ENCODE results near the gene SH2D1B. TPM values are rescaled to one million over a fixed set of nuclear protein-coding genes. Genes with fewer than 3 reads are reported as not detected.

The SH2D1B gene
- total RNA-seq, 2 experiments from 2014 or later: not detected

DNA sequence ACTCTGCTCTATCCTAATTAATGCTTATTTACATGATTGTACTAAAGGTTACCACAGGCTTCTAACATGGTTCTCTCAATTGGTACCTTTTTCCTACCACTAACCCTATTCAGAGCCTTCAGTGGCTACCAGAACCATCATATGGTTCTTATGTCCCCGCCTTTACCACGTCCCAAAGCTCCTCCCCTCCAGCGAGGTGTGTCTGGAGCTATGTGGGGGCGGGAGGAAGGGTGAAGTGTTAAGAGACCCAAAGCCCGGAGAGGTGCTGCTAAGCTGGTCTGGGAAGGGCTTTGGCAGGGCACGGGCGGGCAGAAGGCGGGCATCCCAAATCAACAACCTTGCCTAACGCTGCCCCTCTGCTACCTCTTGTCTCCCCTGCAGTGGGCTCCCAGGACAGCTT, 45.3 kb downstream of the SH2D1B start:
- Mint-ChIP-seq H3K27me3 (no peaks in the 10 kb centered on the region), H3K4me1 (no peaks in the 10 kb centered on the region), H3K4me3 (no peak overlapping the region), H3K36me3 (ENCODE audit: low read depth) (no peaks in the 10 kb centered on the region), H3K9me3 (ENCODE audit: low read depth) (no peaks in the 10 kb centered on the region), H3K27ac (no peak overlapping the region)
- no peak for ATAC-seq
- ChIA-PET CTCF (interaction anchor here (0.9 to 1.4 kb wide), 3 partner anchors 9 to 111 kb away, joined by 3 to 6 read pairs (median 4); no protein-coding TSS in a partner anchor), POLR2A (no interaction called here)
- intact Hi-C loops (cut with DNase I, micrococcal nuclease): no loop called here
- no peak for DNase-seq

DNA sequence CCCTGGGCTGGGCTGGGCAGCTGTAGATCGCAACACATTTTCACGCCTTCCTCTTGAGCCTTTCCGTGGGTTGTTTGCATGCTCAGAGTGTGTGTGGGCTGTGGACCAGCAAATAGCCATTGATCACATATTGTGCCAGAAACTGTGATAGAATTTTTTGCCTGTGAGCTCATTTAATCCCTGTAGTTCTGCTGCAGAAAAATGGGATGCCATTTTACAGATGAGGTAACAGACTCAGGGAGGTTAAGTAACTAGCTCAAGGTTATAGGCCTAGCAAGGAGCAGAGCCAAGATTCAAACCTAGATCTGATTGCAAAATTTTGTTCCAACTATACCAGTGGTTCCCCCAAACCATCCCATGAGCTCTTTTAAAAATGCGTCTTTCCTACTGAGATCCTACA, 45.8 kb downstream of the SH2D1B start:
- DNase-seq (no peak), ATAC-seq (no peak)
- no peaks in the 10 kb centered on the region for H3K27me3 Mint-ChIP-seq
- CTCF ChIA-PET: interaction anchor here (0.9 to 1.4 kb wide), 4 partner anchors 9 to 111 kb away, joined by 3 to 6 read pairs (median 4); no protein-coding TSS in a partner anchor
- POLR2A ChIA-PET: no interaction called here
- intact Hi-C loops (cut with DNase I, micrococcal nuclease): no loop called here
- no peak overlapping the region for H3K27ac Mint-ChIP-seq
- no peaks in the 10 kb centered on the region for H3K36me3 Mint-ChIP-seq (ENCODE audit: low read depth)
- H3K4me1 Mint-ChIP-seq: no peaks in the 10 kb centered on the region
- no peak overlapping the region for H3K4me3 Mint-ChIP-seq
- H3K9me3 Mint-ChIP-seq (ENCODE audit: low read depth): no peaks in the 10 kb centered on the region

DNA sequence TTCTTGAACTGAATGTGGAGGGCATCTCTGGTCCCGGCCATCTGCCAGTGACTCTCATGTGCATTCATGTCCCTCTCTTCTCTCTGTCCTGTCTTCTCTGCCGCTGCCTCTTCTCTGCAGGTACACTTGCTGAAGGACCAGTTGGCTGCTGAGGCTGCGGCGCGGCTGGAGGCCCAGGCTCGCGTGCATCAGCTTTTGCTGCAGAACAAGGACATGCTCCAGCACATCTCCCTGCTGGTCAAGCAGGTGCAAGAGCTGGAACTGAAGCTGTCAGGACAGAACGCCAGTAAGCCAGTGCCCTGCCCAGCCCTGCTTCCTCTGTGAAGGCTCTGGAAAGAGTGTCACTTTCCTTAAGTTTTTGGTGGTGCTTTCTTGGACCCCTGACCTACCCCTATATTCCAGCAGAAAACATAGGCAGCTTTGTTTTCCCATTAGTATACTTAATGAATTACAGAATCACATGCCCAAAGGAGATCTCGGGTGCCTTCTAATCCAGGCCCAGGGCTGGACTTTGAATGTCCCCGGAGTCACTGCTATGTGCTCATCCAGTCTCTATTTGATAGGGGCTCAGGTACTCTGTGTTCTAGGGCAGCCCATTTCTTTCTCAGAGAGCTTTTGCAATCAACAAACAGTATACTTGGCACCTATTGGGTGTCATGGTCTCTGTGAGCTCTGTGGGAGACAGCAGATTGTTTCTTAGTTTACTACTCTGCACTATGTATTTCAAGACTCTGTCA, 46.5 kb downstream of the SH2D1B start:
- H3K4me1 Mint-ChIP-seq: no peaks in the 10 kb centered on the region
- ChIA-PET CTCF (interaction anchor here (0.9 to 1.4 kb wide), 5 partner anchors 8 to 110 kb away, joined by 3 to 6 read pairs (median 4); no protein-coding TSS in a partner anchor), POLR2A (no interaction called here)
- DNase-seq: no peak
- intact Hi-C loops (cut with DNase I, micrococcal nuclease): no loop called here
- ATAC-seq: no peak
- no peaks in the 10 kb centered on the region for H3K9me3 Mint-ChIP-seq (ENCODE audit: low read depth)
- no peak overlapping the region for H3K4me3 Mint-ChIP-seq
- H3K27me3 Mint-ChIP-seq: no peaks in the 10 kb centered on the region
- no peaks in the 10 kb centered on the region for H3K36me3 Mint-ChIP-seq (ENCODE audit: low read depth)
- no peak overlapping the region for H3K27ac Mint-ChIP-seq

DNA sequence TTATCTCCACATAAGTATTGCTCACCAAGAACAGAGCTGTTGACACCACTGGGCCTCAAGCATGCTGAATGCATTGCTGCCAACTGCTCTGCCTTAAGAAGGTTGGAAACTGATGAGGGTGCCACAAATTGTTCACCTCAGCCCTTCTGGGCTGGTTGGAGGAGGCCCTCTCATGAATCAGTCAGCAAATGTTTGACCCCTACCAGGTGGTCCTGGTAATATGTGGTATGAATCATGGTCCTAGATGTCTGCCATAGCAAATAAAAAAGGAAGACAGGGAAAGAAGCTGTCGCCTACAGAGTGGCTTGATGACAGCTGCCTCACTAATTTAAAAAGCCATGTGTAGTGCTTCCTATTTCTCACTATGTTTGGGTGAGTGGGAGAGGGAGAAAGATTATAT, 47.4 kb downstream of the SH2D1B start:
- Mint-ChIP-seq H3K27ac (no peak overlapping the region), H3K4me1 (no peaks in the 10 kb centered on the region), H3K27me3 (no peaks in the 10 kb centered on the region), H3K36me3 (ENCODE audit: low read depth) (no peaks in the 10 kb centered on the region), H3K4me3 (no peak overlapping the region), H3K9me3 (ENCODE audit: low read depth) (no peaks in the 10 kb centered on the region)
- ATAC-seq: no peak
- DNase-seq: no peak
- intact Hi-C loops (cut with DNase I, micrococcal nuclease): no loop called here
- POLR2A ChIA-PET: no interaction called here
- CTCF ChIA-PET: interaction anchor here (0.6 kb wide), 1 partner anchor 206 kb away, joined by 4 read pairs; no protein-coding TSS in a partner anchor

DNA sequence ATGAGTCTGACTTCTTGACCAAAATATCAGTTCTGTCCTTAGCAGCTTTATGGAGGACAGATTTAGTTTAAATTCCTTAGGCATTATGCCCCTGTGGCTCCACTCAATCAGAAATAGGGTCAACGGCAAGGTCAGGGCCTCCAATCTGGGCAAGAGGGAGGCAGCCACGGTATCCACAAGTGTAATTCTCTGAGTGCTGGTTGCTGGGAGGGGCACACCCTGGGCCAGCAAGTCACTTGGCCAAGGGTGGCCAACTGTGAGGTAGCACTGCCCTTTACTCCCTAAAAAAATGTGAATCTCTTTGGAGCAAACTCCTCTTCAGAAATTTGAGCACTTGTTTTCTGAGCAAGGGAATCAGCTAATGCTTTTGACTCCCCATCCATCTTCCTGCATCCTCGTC, 48.1 kb downstream of the SH2D1B start:
- ChIA-PET CTCF (interaction anchor here (1.0 kb wide), 1 partner anchor 25 kb away, joined by 3 read pairs; no protein-coding TSS in a partner anchor), POLR2A (no interaction called here)
- no peaks in the 10 kb centered on the region for H3K27me3 Mint-ChIP-seq

DNA sequence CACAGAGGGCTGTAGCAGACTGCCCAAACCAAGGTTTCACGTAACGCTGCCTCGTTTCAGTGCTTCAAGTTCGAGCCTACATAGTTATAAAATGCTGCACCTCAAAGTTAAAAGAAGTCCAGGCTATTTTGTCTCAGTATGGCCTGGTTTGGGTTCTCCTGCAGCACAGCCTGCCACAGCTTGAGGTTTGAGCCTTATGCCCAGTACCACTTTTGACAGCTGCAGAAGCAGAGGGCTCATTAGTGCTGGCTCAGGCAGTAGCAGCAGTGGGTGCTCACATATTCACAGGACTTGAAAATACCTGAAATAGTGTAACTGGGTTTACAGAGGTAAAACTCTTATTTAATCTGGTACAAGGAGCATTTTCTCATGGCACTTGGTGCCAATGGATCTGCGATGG, 50.6 kb downstream of the SH2D1B start:
- POLR2A ChIA-PET: no interaction called here
- intact Hi-C loops (cut with DNase I, micrococcal nuclease): no loop called here
- Mint-ChIP-seq H3K27ac (no peak overlapping the region), H3K4me1 (no peaks in the 10 kb centered on the region), H3K9me3 (ENCODE audit: low read depth) (no peaks in the 10 kb centered on the region), H3K4me3 (no peak overlapping the region), H3K36me3 (ENCODE audit: low read depth) (no peaks in the 10 kb centered on the region), H3K27me3 (no peaks in the 10 kb centered on the region)
- ATAC-seq (no peak), DNase-seq (no peak)
- CTCF ChIA-PET: no interaction called here

More for the DNA sequence above, 48.1 kb downstream of the SH2D1B start:
- no peak for ATAC-seq
- Mint-ChIP-seq H3K4me3 (no peak overlapping the region), H3K9me3 (ENCODE audit: low read depth) (no peaks in the 10 kb centered on the region), H3K36me3 (ENCODE audit: low read depth) (no peaks in the 10 kb centered on the region), H3K4me1 (no peaks in the 10 kb centered on the region), H3K27ac (no peak overlapping the region)
- intact Hi-C loops (cut with DNase I, micrococcal nuclease): no loop called here
- DNase-seq: no peak

DNA sequence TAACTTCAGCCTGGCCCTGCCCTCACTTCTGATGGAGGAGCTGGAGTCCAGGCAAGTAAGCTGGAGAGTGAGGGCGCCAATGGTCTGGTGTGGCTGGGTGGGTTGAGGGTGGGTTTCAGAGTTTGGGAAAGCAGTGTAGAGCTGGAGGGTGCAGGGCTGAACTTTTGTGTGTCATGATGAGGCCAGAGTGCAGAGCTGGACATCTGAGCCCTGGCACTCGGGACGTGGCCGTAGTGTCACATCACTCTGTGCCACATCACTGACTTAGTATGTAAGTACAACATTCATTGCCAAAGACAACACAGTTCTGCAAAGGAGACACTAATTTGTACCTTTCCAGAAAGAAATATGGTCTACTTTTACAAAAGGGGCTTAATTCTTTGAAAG, 51.1 kb downstream of the SH2D1B start:
- ATAC-seq (no peak), DNase-seq (no peak)
- Mint-ChIP-seq H3K4me3 (no peak overlapping the region), H3K27me3 (no peaks in the 10 kb centered on the region), H3K4me1 (no peaks in the 10 kb centered on the region), H3K36me3 (ENCODE audit: low read depth) (no peaks in the 10 kb centered on the region), H3K27ac (no peak overlapping the region), H3K9me3 (ENCODE audit: low read depth) (no peaks in the 10 kb centered on the region)
- intact Hi-C loops (cut with DNase I, micrococcal nuclease): no loop called here
- CTCF ChIA-PET: no interaction called here
- POLR2A ChIA-PET: no interaction called here

DNA sequence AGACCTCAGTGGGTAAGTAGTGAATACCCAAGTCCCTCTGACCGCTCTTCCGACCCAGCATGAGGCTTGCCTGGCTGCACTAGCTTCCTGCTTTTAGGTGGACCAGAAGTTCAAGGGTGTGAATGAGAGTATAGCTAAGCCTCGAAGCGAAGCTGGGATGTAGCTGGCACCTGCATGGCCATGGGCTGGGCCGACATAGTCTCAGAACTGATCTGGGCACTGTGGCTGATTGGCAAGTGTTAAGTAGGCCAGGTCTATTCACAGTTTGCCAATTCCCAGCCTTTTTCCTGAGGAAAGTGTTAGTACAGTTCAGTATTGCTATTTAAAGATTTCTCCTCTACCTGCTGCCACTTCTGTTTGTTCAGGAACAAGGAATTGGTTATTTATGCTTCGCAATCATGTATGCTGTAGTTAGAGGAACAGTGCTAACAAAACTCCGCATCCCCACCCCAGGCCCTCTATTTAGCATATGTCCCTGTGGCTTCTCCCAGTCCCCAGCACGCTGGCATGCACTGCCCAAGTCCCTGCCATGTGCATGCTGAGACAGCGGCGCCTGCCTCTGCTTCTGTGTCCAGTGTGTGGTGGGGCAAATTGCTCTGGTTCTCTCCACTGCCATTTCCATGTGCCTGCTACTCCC, 51.6 kb downstream of the SH2D1B start:
- ChIA-PET POLR2A (no interaction called here), CTCF (interaction anchor here (0.6 kb wide), 1 partner anchor 197 kb away, joined by 3 read pairs; no protein-coding TSS in a partner anchor)
- no peak for DNase-seq
- ATAC-seq: no peak
- Mint-ChIP-seq H3K4me3 (no peak overlapping the region), H3K9me3 (ENCODE audit: low read depth) (no peaks in the 10 kb centered on the region), H3K36me3 (ENCODE audit: low read depth) (no peaks in the 10 kb centered on the region), H3K27ac (no peak overlapping the region), H3K4me1 (no peaks in the 10 kb centered on the region), H3K27me3 (no peaks in the 10 kb centered on the region)
- intact Hi-C loops (cut with DNase I, micrococcal nuclease): no loop called here

DNA sequence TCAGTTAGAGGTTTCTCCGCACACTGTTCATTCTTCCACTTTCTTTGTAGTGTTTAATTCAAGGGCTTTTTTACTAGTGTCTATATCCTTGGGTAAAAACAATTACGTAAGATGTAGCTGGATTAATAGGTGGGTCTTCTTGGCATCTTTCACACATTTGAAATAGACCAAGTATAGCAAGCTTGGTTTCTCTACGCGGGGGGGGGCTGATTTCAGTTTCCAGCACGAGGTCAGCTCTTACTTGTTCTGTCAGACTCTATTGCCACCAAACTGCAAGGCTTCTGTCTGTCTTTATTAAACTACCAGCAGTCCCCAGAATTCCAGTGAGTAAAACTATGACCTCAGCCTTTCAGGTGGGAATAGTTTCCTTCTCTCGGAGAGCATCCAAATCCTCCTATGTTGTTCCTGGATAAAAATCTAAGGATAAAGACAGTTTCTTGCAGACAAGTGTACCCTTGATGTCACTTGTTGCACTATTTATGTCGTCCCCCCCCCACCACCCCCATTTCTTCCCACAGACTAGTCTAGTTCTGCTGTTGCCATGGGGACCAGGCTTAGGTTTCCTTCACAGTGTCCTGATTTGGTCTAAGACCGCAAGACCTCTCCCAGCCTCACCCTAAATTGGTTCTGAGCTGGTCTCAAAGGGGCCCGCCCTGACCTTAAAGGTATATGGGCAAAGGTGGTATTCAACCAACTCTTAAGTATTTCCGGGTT, 52.3 kb downstream of the SH2D1B start:
- H3K36me3 Mint-ChIP-seq (ENCODE audit: low read depth): no peaks in the 10 kb centered on the region
- no peak overlapping the region for H3K4me3 Mint-ChIP-seq
- H3K27ac Mint-ChIP-seq: no peak overlapping the region
- H3K9me3 Mint-ChIP-seq (ENCODE audit: low read depth): no peaks in the 10 kb centered on the region
- ChIA-PET CTCF (interaction anchor here (0.6 to 0.7 kb wide), 2 partner anchors 20 to 196 kb away, joined by 3 read pairs; no protein-coding TSS in a partner anchor), POLR2A (no interaction called here)
- ATAC-seq: no peak
- no peaks in the 10 kb centered on the region for H3K27me3 Mint-ChIP-seq
- intact Hi-C loops (cut with DNase I, micrococcal nuclease): loop anchor here in 1 of 2 experiments (2.0 to 5.0 kb wide), 2 partner anchors 31 to 268 kb away; no protein-coding TSS in a partner anchor
- DNase-seq: no peak
- H3K4me1 Mint-ChIP-seq: no peaks in the 10 kb centered on the region

DNA sequence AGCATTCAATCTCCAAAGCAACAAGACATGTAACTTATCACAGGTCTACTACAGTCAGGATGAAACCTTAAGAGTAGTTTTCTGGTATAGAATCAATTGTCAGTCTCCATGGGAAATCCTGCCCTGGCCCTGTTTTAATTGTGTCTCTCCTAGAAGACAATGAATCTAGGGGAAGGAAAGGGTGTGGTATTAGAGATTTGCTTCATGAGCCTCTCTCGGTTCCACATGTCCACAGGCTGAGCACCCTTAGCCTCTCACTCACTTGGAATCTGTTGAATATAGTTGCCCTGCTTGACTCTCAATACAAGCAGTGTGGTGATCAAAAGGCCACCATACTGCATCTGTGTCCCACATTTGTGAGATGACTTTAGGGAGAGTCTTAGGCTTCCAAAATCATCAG, 53.0 kb downstream of the SH2D1B start:
- POLR2A ChIA-PET: no interaction called here
- CTCF ChIA-PET: interaction anchor here (0.7 kb wide), 1 partner anchor 19 kb away, joined by 3 read pairs; no protein-coding TSS in a partner anchor
- H3K27me3 Mint-ChIP-seq: no peaks in the 10 kb centered on the region
- H3K9me3 Mint-ChIP-seq (ENCODE audit: low read depth): no peaks in the 10 kb centered on the region
- ATAC-seq (no peak), DNase-seq (no peak)
- H3K4me1 Mint-ChIP-seq: no peaks in the 10 kb centered on the region
- no peak overlapping the region for H3K27ac Mint-ChIP-seq
- no peak overlapping the region for H3K4me3 Mint-ChIP-seq
- no peaks in the 10 kb centered on the region for H3K36me3 Mint-ChIP-seq (ENCODE audit: low read depth)
- intact Hi-C loops (cut with DNase I, micrococcal nuclease): loop anchor here in 1 of 2 experiments (2.0 to 5.0 kb wide), 2 partner anchors 32 to 268 kb away; no protein-coding TSS in a partner anchor

DNA sequence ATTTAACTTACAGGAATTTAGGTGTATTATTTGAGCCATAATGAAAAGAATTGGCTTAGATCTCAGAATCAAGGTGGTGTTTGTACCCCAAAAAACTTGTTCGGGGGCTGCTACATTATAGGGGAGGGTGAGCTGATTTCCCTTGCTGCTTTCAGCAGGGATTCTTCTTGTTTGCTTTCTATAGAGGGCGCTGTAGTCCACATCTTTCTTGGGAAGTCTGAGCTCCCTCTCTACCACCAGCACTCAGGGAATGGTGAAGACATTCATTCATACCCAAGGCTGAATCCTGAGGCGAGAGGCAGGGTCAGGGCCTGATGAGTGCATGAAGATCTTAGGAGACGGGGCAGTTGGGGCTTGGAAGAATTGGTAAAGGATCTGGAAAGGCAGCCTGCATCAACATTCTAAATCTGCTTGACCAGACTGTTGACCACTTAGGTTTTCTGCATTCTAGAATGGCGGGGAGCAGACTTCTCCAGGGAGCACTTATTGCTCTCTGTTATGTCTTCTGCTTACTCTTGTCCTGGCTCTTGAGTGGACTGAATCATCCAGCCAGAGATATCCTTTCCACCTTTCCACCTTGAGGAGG, 54.2 kb downstream of the SH2D1B start:
- H3K27ac Mint-ChIP-seq: no peak overlapping the region
- CTCF ChIA-PET: interaction anchor here (0.6 to 1.7 kb wide), 6 partner anchors 8 to 544 kb away, joined by 3 to 4 read pairs (median 3); no protein-coding TSS in a partner anchor
- ATAC-seq (no peak), DNase-seq (no peak)
- H3K27me3 Mint-ChIP-seq: no peaks in the 10 kb centered on the region
- intact Hi-C loops (cut with DNase I, micrococcal nuclease): loop anchor here in 1 of 2 experiments (2.0 to 5.0 kb wide), 2 partner anchors 33 to 270 kb away; no protein-coding TSS in a partner anchor
- H3K9me3 Mint-ChIP-seq (ENCODE audit: low read depth): no peaks in the 10 kb centered on the region
- no peak overlapping the region for H3K4me3 Mint-ChIP-seq
- no peaks in the 10 kb centered on the region for H3K4me1 Mint-ChIP-seq
- H3K36me3 Mint-ChIP-seq (ENCODE audit: low read depth): no peaks in the 10 kb centered on the region
- POLR2A ChIA-PET: no interaction called here
